HG03159 (cell line): ENCODE data around the gene FAM3B.
"Not testable (repeated sequence)": the region's sequence is repeated elsewhere in the genome, so short reads cannot be mapped to it uniquely, and the experiment has no call there.

Experiments
- ATAC-seq: cut with Tn5 transposase; IDR thresholded peaks from one replicate; pipeline ENCODE4 v1.9.1; 2021; ENCODE audit warnings: mild to moderate bottlenecking, moderate library complexity; ENCODE audit not compliant: unreplicated experiment

The FAM3B gene, protein sequence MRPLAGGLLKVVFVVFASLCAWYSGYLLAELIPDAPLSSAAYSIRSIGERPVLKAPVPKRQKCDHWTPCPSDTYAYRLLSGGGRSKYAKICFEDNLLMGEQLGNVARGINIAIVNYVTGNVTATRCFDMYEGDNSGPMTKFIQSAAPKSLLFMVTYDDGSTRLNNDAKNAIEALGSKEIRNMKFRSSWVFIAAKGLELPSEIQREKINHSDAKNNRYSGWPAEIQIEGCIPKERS

DNA sequence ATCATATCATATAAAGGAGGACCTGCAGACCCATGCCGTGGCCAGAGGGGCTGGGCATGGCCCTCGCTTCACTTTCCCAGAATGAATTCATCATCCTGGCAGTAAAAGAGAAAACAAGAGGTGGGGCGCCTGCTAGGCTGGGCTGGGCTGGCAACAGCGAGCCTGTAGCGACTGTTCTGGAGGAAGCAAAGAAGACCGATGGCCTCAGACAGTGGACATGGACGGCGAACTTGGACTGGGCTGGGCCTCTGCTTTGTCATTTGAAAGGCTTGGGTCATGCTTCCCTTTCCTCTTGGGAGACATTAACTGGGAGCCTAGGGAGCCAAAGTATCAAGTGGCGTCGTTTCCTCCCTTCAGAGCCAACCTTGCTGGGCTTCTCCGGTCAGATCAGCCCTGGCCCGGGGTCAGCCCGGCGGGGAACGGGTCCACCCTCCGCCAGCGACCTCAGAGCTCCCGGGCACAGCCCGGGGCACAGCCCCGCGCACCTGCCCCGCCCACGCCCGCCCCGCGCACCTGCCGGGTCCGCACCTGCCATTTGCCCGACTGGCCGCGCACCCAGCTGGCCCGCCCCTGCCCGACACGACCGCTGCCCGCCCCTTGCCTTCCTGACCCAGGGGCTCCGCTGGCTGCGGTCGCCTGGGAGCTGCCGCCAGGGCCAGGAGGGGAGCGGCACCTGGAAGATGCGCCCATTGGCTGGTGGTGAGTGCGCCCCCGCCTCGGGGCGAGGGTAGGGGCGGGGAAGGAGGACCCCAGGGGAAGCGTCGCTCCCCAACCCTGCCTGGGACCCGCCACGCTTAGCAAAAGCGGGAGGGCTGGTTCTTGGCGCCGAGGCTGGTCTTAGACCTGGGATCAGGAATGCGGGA, at the start of gene FAM3B:
FAM3B (plus strand) TSS at position 602 of the 863 bp plus-strand sequence; CDS start at position 681, 79 bp downstream.
- ATAC-seq: no peak

DNA sequence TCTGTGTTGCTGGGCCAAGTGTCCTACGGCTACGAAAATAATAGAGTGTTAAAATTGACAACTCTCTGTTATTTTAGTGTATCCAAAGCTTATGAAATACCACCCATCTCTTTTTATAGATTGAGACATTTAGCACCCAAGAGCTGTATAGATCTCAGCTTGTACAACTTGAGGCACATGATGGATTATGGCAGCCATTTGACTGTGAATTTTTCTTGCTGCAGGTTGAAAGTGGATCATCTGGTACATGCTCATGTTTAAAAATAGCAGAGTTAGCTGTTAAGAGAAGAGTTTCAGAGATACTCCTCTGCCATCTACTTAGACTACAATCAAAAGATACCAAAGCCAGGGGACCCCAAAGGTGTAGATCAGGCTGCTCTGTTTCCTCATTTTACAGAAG, 49.3 kb upstream of the FAM3B start:
- ATAC-seq: no peak

DNA sequence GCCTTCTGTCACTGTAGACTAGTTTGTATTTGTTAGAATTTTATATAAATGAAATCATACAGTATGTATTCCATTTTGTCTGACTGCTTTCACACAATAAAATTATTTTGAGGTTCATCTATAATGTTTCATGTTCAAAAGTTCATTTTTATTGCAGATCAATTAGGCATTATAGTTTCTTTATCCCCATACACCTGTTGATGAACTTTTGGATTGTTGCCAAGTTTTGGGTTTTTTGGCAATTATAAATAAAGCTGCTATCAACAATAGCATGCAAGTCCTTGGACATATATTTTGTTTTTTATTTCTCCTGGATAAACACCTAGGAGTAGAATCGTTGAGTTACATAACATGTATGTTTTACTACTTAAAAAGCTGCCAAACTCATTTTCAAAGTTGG, 47.1 kb upstream of the FAM3B start:
- ATAC-seq: no peak

DNA sequence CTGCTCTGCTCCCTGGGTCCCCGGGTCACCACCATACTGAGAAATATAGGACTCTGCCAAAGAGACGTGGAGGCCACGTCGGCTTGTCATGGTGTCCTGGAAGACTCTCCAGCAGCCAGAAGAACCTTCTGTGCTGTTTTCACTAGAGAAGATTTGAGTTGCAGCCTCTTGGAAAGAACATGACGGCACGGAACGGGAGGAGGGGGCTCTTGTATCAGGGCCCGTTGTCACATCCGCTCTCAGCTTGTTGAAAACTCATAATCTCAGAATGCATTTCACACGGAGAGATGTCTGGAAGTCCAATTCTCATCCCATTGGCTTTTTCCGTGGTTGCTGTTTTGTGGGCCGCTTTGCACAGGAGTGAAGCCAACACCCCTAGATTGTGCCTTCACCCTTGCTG, 39.4 kb upstream of the FAM3B start:
- ATAC-seq: no peak

DNA sequence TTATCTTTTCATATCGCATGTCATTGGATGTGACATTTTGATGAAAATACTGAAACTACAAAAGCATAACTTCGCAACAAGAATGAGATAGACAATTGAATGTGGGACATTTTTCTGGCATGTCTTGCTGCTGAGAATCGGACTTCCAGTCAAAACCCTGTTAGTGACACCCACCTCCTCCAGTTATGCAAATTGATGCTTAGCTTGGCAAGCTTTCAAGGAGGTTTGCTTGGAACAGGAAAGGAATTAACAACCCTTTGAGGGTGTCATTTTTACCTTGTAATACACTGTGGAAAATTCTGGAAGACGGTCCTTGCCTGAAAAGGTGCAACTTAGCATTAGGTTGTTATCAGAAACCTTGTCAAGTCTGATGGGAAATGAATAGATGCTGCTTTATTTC, 38.8 kb upstream of the FAM3B start:
- ATAC-seq: no peak

DNA sequence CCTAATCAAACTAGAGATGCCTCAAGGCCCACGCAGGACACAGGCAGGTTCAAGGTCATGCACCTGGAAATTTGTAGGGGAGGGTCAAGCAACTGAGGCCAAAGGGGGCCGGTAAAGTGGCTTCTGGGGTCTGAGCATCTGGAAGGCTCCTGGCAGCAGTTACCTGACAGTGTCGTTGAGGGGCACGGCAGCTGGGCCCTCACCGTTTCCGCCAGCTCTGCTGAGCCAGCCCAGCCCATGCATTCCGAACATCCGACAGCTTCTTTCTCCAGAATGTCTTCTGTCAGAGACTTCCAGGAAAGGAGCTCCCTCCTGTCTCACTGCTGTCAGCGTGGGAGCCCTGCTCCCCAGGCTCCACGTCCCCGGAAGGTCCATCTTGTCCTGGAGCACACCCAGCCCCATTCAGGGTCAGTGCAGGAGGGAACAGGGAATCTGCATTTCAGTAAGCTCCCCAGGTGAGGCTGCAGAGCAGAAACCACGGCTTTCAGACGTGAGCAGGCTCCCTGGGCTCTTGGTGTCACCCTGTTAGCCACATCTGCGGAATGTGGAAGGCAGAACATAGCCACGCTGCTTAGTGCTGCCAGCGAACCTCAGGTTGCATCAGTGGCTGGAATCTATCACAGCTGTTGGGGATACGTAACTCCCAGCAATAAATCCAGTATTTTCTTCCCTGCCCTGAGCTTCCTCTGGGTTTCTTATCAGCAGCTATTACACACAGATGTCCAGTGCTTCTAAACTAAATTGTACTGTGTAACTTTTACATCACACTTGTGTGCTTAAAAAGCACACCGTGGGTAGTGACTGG, 36.3 kb upstream of the FAM3B start:
- no peak for ATAC-seq

DNA sequence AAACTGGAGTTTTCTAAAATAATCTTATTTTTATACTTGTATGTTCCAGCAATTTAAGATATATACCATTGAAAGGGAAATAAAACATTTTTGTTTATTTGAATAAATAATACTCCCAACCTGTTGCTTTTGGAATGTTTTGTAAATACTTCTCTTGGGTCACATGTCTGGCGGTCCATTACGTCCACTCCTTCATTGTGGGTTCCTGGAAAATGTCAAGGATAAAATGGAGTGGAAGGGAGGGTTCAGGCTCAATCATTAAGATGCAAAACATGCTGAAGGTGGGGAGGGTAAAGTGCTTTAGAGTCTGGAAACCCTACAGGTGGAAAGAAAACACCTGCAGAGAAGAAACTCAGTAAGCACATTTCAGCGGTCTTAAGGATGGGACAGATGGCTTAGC, 34.2 kb upstream of the FAM3B start:
- ATAC-seq: no peak

DNA sequence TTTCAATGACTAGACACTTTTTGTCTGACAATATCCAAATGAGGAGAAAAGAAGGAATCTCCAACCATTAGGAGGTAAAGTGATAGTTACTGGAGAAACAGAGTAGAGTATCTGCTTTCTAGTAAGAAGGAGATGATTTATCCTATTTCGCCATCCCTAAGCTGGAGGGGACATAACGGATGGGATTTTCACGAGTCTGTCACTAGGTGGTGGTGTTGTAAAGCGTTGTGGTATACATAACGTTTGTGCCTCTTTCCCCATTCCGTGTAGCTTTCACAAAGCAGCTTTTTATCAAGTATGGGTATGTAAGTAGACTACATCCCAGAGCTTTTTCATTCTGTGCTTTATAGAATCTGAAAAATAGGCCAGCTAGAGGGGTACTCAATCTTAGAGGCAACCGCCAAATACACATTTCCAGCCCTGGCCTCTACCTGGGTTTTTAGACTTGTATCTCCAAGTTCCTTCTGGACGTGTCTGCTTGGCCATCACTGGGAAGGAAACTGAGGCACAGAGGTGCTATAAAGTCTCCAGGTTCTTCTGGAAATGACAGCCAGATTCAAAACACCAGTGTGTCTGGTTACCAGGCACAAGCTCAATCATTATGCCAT, 33.3 kb upstream of the FAM3B start:
- peak; percentile 74 for ATAC-seq

DNA sequence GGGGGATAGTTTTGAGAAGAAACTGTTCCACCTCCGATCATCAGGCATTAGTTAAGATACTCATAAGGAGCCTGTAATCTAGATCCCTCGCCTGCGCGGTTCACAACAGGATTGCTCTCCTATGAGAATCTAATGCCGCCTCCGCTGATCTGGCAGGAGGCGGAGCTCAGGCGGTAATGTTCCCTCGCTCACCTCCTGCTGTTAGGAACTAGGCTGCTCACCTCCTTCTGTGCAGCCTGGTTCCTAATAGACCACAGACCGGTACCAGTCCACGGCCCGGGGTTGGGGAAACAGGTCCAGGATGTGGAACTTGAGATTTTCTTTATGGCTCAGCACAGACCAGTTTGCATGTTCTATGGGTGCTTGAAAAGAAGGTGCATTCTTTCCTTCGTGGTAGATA, 27.2 kb upstream of the FAM3B start:
- no peak for ATAC-seq

DNA sequence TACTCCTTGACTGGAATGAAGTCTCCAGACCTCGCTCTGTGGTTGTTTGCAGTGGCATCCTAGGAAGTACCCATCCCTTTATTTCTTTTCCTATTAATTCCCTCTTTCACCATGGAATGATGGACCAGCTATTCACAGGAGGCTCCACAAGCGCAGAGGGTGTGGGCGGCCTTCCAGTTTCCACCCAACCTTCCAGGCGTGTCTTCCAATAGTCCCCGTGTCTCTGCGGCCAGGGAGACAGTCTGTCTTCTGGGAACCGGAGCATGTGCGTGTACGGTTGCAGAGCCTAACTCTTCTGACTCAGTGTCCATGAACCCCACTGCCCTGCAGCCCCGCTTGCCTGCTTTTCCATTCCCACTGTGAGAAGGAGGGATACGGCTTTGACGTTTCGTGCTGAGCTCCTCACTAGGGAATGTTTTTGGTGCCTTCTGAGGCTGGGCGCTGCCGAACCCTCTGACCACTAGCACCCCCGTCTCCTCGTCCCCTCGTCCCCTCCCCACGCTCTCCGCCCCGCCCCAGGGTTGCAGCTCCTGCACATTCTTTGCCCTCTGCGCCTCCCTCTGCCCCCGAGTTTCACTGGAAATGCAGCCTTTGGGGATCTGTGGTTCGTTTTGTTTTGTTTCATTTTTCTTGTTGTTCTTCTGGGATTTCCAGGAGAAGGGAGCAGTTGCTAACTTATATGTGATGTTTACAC, 26.3 kb upstream of the FAM3B start:
- ATAC-seq: no peak

DNA sequence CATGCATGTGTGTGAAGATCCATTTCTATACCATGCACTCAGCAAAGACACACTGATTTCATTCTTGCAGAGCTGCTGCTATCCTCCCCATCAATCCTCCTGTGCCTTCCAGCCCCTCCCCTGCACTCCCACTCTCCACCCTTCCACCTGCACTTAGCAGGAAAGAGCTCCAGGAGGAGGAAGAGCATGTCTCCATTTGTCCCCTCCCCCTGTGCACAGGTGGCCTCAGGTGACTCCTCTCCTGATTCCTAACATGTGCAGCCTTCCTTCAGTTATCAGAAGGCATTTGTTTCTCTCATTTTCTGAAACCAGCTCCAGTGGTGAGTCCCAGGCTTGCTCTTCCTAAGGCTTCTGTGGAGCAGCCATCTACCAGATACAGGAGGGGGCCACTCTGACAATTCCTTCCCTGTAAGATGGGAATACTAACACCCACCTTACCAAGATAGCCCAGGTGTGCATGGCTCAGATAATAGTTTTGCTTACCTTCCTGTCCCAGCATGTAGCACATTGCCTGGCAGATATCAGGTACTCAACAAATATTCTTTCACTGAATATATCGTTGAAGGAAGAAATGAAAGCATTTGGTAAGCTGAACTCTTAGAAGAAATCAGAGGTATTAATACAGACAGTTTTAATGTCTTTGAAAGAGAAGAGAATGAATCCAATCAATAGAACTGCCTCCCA, 21.9 kb upstream of the FAM3B start:
- no peak for ATAC-seq

DNA sequence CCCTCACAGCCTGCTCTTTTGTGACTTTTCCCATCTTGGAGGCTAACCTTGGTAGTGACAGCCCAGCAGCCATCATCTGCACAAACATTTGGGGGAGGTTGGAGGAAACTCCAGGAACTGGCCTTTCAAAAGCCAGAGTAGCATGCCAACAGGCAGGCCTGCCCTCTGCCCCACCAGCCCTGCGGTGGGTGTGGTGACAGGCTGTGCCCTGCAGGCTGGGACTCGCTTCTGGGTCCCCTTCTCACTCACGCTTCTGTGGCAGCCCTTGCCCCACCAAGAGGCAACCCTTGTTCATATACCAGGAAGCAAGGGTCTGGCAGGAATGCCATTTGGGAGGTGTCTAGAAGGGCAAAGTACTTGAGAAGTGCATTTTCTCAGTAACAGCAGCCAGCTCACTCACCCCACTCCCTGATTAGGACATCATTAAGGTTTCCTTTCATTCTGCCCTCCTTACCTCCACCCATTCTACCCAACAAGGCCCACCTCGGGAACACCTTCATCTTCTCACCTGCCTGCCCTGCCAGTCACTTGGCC, 20.8 kb upstream of the FAM3B start:
- no peak for ATAC-seq

DNA sequence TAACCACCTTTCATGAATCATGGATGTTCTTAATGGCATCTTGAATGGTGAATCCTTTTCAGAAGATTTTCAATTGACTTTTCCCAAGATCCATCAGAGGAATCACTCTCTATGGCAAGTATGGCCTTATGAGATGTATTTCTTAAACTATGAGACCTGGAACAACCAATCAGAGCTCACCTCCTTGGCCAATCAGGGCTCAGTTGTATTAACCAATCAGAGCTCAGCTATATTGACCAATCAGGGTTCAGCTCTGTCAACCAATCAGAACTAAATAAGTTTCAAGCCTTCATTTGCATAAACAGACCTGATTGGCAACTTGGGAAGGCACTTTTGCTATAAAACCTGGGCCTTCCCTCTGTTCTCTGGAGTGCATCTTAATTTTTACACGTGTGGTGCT, 13.6 kb upstream of the FAM3B start:
- no peak for ATAC-seq

DNA sequence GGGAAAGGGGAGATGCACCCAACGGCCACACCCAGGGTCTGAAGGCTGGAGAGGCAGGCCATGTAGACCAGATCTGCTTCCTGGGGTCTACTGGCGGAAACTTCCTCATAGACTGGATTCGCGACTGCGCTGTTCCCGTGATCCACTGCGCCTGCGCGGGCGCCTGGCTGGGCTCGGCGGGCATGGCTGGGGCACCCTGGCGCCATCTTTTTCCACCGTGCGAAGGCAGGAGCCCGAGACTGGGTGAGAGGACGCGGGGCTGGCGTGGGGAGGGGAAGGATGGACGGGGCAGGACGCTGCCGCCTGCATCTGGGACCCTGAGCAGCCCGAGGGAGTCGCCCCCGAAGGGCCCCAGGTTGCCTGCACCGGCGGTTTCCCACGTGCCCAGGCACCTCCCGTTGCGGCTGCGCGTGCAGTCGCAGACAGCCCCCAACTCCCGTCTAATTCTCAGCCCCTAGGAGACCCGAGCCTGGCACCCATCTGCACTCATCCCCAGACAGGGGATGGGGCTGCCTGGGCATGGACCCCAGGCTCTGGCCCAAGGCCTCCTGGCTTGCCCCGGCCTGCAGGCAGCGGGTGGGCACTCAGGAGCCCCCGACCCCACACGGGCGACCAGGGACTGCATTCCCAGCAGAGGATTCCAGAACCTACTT, 12.4 kb upstream of the FAM3B start:
- ATAC-seq: no peak

DNA sequence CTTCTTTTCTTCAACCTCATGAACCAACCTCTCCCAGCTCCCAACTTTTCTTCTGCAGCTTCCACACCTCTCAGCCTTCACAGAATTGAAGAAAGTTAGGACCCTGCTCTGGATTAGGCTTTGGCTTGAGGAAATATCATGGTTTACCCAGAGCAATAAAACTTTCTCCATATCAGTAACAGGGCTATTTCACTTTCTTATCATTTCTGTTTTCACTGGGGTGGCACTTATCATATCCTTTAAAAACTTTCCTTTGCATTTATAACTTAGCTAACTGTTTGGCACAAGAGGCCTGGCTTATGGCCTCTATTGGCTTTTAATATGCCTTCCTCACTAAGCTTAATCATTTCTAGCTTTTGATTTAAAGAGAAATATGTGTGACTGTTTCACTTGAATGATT, 9.4 kb upstream of the FAM3B start:
- ATAC-seq: no peak

DNA sequence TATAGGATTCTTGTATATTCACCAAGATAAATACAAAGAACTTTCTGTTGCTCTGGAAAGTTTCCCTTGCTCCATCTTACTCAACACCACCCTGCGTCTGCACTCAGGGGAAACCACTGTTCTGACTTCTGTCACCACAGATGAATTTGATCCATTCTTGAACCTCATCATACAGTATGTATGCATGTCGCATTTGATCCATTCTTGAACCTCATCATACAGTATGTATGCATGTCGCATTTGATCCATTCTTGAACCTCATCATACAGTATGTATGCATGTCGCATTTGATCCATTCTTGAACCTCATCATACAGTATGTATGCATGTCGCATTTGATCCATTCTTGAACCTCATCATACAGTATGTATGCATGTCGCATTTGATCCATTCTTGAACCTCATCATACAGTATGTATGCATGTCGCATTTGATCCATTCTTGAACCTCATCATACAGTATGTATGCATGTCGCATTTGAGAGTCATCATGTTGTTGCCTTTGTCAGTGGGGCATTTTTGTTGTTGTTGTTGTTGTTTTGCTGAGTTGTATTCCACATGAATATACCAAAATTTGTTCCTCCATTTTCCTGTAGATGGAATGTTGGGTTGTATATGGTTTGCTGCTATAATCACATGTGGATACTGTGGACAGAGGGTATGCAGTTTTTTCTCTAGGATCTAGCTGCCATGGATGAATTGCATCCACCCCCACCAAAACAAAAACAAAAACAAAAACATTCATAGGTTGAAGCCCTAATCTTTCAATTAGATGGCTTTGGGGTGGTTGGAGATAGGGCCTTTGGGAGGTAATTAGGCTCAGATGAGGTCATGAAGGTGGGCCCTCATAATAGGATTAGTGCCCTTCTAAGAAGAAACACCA, 3.1 kb upstream of the FAM3B start:
- ATAC-seq: not testable (repeated sequence)

DNA sequence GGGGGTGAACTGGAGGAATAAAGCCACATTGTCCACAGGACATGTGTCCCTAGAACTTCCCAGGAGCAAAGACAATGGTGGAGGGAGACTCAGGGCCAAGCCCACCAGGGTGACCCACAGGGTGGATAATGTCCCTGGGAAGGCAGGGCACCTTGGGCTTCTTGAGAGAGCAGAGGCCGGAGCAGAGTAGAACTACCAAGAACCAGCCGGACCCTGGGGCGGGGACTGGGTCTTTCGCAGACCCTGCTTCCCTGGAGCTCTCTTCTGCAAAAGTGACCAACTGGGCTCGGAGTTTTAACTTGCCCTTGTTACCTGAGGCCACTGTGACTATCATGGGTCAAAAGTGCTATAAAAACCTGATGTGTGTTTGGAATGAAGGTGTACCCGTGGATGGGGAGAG, 875 bp upstream of the FAM3B start:
- ATAC-seq: no peak

DNA sequence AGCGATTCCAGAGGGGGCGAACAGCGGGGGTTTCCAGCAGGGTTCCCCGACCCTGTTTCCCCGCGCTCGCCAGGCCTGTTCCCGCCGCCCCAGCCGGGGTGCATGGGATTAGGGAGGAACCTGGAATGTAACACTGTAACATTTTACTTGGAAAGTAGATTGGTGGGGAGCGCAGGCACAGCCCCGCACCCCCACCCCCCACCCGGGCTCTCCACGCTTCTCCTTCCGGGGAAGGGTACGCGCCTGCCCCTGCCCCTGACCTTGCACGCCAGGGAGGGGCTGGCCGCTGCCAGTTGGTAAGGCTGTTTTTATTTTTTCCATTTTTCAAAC, 427 bp downstream of the FAM3B start:
- ATAC-seq: no peak
